ENCODE measurements around the gene B3GAT3.
"Not testable (repeated sequence)": the region's sequence is repeated elsewhere in the genome, so short reads cannot be mapped to it uniquely, and the experiment has no call there.

Gene B3GAT3

DNA sequence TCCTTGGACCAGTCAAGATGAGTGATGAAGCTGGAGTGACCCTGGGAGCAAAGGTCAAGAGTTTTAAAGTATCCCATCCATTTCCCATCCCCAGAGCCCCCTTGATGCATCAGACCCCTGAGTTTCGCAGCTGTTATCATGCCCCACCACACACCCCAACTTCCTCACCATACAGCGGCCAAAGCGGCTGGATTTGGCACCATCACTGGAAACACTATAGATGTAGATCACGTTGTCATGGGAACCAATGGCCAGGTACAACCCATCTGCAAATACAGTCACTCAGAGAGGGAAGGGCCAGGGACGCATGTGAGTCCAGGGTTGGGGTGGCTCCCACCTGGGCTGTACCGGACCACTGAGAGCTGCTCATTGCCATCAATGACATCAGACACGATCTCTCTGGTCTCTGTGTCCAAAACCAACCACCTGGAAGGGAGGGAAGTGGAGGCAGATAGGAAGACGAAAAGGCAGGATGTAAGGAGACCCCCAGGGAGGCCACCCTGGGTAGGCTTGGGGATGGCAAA is 17.9 kb downstream of the B3GAT3 start:
- DNase-seq = no peak

DNA sequence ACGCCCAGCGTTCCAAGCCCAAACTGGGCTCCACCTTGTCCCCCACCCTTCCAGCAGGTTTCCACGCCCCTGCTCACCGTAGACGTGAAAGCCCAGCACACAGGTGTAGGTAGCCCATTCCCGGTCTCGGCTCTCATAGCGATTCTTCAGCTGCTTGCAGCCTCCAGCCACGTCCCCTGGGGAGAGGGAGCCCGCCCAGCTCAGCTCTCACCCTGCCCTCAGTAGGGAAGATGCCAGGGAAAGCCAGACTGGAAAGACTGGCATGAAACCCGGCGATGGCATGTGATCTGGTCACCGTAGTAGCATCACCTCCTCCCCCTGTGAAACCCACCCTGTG is 18.7 kb downstream of the B3GAT3 start:
- DNase-seq = peak in 2 of 3 experiments; percentile 71 to 73

DNA sequence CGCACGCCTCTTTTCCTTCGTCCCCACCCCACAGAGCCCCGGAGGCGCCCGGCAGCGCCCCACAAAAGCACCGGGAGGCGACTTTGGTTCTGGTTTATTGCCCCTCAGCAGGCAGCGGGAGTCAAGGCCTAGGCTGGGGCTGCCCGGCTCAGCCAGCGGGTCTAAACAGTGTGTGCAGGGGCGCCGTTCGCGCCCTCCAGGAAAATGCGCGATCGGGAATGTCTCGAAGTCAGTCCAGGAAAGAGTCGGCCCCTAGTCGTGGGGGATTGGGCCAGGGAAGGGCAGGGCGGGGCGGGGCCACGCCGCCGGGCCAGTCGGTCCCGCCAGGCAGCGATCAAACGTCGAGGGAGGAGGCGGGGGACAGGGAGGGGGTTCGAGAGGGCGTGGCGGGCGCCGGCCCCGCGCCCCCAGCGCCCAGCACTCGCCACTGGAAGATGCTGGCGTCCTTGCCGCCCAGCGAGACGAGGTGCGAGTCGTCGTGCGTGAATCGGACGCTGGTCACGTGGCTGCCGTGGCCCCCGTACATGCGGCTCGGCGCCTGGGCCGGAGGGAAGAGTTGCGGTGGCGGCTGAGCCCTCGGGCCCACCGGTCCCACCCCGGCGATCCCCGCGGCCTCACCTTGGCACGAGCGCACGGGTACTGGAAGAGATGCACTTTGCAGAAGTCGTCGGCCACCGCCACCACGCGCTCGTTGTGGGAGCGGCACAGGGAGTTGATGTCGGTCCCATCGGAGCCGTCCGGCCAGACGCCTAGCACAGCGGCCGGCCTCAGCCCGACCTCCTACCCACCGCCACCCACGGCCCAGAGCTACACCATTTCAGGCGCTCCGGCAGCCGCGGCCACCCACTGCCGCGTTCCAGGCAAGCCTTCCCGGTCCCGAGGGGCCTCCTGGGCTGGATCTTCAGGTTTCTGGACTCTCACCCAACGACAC is 19.4 kb downstream of the B3GAT3 start:
- peak; percentile 64 to 95 (median 93) for DNase-seq

DNA sequence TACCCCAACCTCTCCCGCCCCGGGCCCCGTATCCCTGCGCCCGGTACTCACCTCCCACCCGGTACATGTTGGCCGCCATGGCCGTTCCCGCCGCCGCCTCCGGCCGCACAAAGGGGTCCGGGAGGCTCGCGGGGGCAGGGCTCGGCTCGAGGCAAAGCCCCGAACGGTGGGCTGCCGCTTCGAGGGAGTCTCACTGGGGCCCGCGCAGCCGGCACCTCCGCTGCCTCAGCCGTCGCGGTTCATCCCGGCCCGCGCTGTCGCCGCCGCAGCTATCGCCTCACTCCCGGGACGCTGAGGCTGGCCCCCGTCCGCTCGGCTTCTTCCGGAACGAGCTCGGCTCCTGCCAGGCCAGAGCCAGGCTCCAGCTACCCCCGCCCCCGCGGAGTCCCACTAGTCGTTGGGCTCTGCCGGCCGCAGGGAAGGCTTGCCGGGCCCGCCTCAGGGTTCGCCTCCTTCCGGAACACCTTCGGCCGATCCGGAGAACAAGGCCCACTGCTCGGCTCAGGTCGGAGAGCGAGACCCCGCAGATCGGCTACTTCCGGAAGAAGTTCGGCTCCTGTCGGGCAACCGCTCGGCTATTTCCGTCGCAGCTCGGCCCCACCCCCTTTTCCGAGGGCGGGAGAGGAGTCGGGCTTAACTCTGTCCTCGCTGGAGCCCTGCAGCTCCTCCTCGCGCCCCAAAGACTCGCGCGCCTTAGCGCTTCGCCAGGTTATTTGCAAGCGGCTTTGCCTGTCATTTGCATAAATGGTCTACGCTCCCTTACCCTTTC is 20.2 kb downstream of the B3GAT3 start, which contains the start of gene MTA2:
TSS of gene MTA2 (minus strand) at position 494 of the 769 bp plus-strand sequence. CDS start at position 79, 415 bp downstream.
- DNase-seq = peak; percentile 98 to 99 (median 99)

DNA sequence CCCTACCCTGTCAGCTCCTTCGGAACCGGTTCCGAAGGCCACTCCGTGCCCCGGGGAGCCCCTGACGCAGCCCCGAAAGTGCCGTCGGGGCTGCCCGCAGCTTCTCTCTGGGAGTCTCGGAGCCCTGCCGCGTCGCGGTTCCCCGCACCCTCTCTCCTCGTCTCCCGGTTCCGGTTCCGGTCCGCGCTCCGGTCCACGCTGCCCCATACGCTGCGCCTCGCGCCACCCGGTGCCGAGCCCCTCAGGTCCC is 20.7 kb downstream of the B3GAT3 start:
- peak in 1 of 3 experiments; percentile 82 for DNase-seq

DNA sequence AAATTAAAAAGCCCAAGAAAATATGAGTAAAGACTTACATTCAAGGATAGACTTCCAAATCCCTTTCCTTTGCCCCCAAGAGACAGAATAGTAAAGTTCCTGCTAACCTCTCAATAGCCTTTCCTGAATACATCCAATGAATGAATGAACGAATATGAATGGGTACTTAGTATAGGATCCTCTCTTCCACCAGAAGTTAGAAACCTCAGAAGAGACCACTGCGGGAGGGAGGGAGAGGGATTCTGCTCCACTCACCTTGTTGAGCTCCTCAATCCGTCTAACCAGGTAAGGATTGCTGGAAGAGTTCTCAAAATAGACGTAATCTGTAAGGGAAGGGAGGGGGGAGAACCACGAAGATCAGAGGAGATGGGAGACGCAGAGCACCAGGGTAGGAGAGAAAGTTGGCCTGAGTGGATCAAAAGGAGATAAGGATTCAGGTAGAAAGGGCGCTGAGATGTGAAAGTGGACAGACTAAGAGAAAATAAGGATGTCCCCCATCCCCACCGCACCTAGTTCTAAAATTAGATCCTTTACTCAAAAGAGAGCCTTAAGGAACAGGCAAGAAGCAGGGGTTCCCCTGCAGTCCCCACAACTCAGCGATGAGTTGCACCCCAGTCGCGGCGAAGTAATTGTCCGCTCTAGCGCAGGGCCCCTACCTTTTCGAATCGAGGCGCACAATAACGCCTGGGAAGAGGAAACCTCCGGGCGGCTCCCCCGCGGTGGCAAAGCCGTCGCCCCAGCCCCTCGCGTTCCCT is 21.2 kb downstream of the B3GAT3 start:
- DNase-seq = peak in 1 of 3 experiments; percentile 68

DNA sequence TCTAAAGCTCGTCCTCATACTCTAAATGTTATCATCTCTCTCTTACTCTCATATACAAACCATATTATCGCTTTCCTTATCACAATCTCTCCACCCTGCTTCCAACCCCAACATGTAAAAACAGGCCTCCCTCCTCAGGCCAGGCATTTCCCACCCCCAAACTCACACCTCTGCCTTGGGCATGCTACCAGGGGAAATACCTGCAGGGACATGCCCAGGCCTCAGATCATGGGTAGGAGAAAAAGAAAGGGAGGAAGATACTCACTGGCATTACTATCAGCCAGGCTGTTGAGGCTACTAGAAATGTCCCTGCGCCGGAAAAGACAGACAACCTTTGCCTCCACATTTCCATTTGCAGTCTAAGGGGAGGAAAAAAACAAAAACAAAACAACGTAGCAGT is 21.9 kb downstream of the B3GAT3 start:
- DNase-seq = no peak

DNA sequence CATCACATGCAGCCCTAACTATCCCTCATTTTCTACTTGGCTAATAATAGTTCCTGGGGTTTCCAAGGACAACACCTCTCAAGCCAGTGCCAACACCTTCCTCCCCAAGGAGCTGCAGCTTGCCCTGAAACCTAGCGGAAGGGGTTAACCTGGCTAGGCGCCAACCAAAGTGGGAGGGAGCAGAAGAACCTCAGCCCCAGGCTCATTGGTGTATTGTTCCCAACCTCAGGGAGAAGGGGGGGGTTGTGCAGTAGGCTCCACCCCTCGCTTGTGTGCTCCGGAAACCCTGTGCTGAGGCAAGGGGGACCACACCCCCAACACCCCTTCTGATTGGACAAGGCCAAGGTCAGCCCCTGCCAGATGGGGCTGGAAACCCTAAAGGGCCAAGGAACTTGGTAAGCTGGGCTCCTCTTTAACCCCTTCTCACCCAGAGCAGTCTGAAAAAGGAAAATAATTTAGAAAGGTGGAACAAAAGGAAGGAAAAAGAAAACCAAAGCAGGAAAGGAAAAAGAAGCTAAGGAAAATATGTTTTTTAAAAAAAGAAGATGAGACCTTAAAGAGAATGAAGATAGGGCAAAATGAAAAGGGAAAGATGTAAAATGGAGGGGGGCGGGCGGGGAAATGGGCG is 22.6 kb downstream of the B3GAT3 start:
- peak; percentile 84 to 91 (median 88) for DNase-seq

DNA sequence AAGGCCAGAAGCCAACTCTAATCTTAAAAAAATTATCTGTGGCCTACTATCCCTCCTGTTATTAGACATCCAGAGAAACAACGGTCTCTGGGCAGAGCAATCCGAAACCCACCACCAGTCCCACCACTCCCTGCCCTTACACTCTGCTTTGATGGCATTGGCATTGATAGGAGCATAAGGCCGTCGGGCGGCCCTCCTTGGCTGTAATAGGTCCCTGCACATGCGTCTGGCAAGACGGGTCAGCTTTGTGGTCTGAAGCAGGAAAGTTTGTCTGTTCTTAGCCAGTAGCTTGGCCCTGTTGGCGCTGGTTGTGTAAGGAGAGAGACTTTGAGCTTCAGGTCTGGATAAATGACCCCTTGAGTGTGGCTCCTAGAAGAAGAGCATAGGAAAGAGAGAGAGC is 26.7 kb downstream of the B3GAT3 start:
- DNase-seq = no peak

DNA sequence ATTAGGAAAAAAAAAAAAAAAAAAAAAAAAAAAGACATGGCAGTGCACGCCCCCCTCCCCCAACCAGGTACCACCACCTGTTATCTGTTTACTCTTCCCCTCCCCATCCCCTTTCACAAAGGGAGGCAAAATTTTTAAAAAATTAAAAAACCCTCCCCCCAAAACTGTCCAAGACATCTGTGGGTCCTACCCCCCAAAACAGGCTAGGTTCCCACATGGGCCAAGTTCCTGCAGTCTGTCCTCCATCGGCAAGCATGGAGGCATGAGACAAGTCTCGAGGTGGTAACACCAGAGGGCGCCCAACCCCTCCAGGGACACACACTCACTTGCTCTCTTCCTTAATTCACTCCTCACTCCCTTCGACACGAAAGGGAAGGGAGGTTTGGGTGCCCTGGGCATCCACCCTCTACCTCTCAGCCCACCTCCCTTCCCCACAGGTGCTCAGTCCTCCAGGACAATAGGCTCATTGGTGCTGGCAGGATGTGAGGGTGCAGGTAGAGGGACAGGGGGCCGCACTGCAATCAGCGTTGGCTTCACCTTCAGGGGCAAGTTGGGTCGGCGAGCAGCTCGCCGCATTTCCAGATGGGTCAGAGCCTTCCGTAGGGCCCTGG is 28.2 kb downstream of the B3GAT3 start:
- peak; percentile 56 to 78 (median 59) for DNase-seq

DNA sequence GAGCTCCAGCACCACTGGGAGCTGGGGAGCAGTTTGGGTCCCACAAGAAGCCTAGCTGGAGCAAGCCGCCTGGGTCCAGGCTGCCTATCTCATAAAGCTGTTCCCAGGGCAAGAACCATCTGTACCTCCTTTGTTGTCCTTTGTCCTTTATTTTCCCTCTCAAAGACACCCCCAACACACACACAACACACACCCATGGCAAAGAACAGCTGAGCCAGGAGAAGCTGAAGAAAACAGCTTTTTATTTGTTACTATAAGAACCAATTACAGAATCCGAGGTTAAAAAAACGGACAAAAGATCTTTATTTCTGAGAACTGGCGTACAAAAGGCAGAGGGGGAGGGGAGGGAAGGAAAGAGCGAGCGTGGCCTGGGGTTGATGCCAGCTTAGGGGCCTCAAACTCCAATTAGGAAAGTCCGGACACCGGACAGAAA is 28.8 kb downstream of the B3GAT3 start:
- no peak for DNase-seq

DNA sequence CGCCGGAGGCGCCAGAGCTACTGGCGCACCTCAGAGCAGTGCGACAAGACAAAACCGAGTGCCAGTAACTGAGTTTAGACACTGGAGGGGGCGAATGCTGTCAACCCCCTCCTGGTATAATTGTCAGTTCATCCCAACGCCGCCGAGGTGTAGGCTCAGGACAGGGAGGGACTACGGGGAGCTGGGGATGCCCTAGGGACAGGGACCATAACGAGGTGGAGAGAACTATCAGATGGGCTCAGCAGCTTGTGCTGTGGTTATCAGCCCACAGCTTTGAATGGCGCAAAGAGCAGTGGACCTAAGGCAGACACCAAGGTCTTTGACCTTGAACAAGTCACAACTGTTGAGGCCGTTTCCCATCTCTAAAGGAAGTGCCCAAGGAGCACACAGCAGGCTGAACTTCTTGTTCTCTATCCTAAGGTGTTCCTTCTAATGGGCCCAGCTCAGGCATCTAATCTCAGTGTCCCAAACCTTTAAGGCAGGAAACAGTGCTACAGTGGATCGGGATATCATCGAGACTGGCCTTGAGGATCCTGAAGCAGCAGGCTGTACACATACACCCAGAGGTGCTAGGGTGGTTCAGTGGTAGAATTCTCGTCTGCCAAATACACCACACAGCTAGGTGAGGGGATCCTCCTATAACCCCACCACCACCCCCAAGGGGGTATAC is 29.5 kb downstream of the B3GAT3 start:
- DNase-seq = no peak

DNA sequence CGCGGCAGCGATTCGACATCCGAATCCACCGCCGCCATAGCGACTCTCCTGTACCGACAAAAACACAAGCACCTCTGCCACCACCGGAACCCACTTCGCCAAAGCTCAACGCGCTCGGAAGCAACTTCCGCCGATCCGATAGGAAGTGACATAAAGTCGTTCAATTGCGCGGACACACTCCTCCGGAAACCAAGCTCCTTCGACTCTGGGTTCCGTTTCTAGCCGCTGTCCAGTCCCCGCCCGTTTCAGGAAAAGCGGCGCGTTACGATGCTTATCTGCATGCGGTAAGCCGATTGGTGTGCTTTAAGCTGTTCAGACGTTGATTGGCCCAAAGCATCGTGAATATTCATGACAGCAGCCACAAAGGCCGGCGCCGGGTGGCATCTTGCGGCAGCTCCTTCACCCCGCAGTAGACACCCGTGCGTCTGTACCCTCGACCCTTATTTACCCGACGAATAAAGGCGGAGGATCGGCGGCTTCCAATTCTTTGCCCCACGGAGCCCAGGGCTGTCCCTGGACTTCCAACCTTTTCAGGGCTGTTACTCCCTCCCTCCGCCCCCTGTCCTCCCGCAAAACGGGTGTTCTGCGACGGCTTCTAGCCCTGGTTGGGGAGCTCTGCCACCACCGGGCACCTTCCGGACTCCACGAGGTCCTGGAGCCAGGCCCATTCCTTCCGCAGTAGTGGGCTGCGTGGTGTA is 30.2 kb downstream of the B3GAT3 start, which contains the start of gene TUT1:
TSS of gene TUT1 (minus strand) at position 76 of the 698 bp plus-strand sequence. CDS start at position 38, 38 bp downstream.
- peak; percentile 99 to 100 (median 99) for DNase-seq

DNA sequence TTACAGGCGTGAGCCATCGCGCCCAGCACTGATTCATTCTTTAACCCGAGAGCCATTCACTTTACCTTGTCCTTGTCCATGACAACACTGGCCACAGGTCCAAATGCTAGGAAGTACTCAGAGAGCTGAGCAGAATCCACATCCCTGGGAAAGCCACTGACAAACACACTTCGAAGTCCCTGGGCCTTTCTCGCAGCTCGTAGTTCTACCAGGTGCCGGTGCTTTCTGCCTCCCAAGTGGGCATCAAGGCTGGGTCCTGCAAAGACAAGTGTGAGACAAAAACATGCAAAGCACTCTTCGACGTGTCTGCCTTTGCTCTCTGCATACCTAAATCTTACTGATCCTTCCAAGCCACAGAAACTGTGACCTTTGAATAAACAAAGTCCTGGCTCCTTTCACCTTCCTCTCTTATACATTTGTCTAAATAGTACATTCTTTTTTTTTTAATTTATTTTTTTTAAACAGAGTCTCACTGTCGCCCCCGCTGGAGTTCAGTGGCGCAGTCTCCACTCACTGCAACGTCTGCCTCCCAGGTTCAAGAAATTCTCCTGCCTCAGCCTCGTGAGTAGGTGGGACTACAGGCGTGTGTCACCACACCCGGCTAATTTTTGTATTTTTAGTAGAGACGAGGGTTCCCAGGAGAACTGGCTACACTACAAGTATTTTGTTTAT is 32.7 kb downstream of the B3GAT3 start:
- DNase-seq = no peak

DNA sequence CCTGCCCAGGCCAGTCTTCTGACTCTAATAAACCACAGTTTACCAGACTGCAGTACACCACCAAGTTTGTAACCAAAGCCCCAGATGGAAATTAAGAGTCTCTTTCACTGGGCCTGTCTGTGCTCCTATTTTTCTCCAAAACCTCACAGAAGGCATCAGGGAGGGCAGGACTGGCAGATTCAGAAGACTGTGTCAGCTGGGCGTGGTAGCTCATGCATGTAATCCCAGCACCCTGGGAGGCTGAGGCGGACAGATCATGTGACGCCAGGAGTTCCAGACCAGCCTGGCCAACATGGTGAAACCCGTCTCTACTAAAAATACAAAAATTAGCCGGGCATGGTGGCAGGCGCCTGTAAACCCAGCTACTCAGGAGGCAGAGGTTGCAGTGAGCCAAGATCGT is 36.4 kb downstream of the B3GAT3 start:
- not testable (repeated sequence) for DNase-seq

DNA sequence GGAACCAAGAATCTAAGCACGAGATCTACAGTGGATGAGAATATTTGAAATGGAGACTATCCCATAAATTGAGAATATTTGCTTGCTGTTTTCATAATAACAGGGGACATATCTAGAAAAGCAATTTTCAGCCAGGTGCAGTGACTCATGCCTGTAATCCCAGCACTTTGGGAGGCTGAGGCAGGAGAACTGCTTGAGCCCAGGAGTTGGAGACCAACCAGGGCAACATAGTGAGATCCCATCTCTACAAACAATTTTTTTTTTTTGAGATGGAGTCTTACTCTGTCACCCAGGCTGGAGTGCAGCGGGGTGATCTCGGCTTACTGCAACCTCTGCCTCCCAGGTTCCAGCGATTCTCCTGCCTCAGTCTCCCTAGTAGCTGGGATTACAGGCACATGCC is 40.1 kb downstream of the B3GAT3 start:
- not testable (repeated sequence) for DNase-seq

DNA sequence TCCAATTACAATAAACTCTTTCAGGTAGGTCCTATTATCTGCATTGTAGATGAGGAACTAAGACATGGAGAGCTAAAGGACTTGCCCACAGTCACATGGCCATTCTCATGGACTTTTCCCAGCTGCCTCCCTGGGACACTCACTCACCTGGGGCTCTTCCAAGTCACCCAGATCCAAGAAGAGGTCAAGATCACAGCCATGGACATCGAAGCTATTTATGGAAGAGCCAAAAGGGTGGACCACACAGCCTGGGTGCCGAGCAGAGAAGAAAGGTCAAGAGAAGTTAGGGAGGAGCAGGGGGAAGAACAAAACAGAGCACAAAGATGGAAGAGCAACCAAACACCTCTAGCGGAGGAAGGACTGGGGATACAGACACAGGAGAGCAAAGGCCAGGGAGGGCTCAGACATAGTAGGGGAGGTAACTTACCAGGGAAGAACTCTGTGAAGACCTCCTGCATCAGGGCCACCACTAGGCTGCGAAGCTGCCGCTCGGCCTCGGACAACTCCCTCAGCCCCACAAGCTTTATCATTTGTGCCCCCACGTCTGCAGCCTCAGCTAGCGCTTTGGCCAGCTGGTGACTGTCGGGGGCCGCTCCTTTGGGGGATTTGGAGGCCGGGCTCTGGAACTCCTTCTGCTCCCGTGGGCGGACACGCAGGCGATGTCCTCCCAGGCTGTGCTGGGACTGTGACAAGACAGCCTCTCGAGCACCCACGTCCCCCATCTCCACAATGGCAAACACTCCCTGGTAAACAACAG is 40.6 kb downstream of the B3GAT3 start:
- no peak for DNase-seq

DNA sequence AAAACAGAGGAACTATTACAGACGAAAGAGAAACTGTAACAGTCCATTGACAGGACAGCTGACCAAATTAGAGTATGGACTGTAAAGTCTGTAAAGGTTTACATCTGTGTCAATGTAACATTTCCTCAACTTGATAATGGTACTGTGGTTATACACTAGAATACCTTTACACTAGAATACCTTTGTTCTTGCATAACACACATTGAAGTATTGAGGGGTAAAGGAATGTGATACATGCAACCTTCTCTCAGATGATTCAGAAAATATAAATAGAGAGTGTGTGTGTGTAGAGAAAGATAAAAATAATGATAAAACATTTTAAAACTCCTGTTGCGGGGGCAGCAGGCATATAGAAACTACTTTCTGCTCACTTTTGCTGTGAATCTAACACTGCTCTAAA is 42.5 kb downstream of the B3GAT3 start:
- DNase-seq = no peak

DNA sequence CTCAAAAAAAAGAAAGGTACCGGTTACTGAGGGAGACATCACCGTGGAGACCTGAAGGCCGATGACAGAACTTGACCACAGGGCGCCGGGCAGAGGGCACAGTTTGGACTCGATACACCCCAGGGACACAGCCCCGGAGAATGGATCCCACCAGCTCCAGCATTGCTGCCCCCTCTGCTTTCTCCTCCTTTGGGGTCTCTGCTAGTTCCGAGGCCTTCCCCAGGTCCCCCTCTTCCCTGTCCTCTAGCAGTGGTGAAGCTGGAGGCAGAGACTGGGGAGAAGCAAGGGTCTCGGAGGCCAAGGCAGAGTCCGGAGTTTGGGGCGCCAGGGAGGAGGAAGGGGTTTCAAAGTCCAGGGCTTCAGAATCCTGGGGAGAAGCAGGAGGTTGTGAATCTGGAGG is 43.2 kb downstream of the B3GAT3 start:
- DNase-seq = no peak
